GM23338 (cell line): Measurements from ENCODE around the gene TCTA. TPM values are rescaled to one million over a fixed set of nuclear protein-coding genes. Genes with fewer than 3 reads are reported as not detected.

Source experiments
- ATAC-seq: fragments of 200-7000 bp; cut with Tn5 transposase; 3 replicates; pipeline ENCODE4 v1.9.1; 2020
- DNase-seq: peaks from one replicate; pipeline ENCODE4 v3.0.0-alpha.2; 2015; ENCODE audit warnings: low spot score
- H2AFZ ChIP-seq: fragments of 200-600 bp; sonication (generic); 2 replicates; pipeline ENCODE4 v1.8.0; 2016; ENCODE audit warnings: antibody characterized with exemption, mild to moderate bottlenecking, moderate library complexity
- H3F3A ChIP-seq: fragments of 200-600 bp; sonication (generic); replicated peaks from 2 replicates; pipeline ENCODE4 v1.8.0; 2017; ENCODE audit warnings: antibody characterized with exemption, mixed run types, low read depth
- H3K27ac ChIP-seq: fragments of 200-600 bp; sonication (generic); 2 replicates; pipeline ENCODE4 v1.6.1; 2016; ENCODE audit warnings: low read depth
- H3K27me3 ChIP-seq: fragments of 200-600 bp; sonication (generic); 2 replicates; pipeline ENCODE4 v1.8.0; 2016; ENCODE audit warnings: mild to moderate bottlenecking, mixed run types, moderate library complexity; ENCODE audit not compliant: insufficient read depth
- H3K36me3 ChIP-seq: fragments of 200-600 bp; sonication (generic); 2 replicates; pipeline ENCODE4 v1.8.0; 2016; ENCODE audit warnings: mild to moderate bottlenecking; ENCODE audit not compliant: insufficient read depth
- H3K4me1 ChIP-seq: fragments of 200-600 bp; sonication (generic); 2 replicates; pipeline ENCODE4 v1.8.0; 2016; ENCODE audit warnings: mild to moderate bottlenecking, moderate library complexity; ENCODE audit not compliant: insufficient read depth
- H3K4me2 ChIP-seq: fragments of 200-600 bp; sonication (generic); 2 replicates; pipeline ENCODE4 v1.7.1; 2017; ENCODE audit warnings: mixed run types
- H3K4me3 ChIP-seq: fragments of 200-600 bp; sonication (generic); 2 replicates; pipeline ENCODE4 v1.6.1; 2016; ENCODE audit warnings: mixed run types
- H3K79me2 ChIP-seq: fragments of 200-600 bp; sonication (generic); replicated peaks from 2 replicates; pipeline ENCODE4 v1.8.0; 2017; ENCODE audit warnings: mild to moderate bottlenecking; ENCODE audit not compliant: insufficient read depth
- H3K9me2 ChIP-seq: fragments of 200-600 bp; sonication (generic); 2 replicates; pipeline ENCODE4 v1.8.0; 2017; ENCODE audit not compliant: insufficient read depth
- H4K20me1 ChIP-seq: fragments of 200-600 bp; sonication (generic); replicated peaks from 2 replicates; pipeline ENCODE4 v1.8.0; 2017; ENCODE audit warnings: mild to moderate bottlenecking; ENCODE audit not compliant: insufficient read depth
- H3K27ac Mint-ChIP-seq: 2 replicates; pipeline ENCODE4 v1.8.0; 2020; ENCODE audit warnings: inconsistent platforms, mild to moderate bottlenecking, moderate library complexity, mixed read lengths
- H3K27me3 Mint-ChIP-seq: 3 replicates; pipeline ENCODE4 v1.8.0; 2022; ENCODE audit warnings: low read depth, mild to moderate bottlenecking, moderate library complexity, mixed read lengths, inconsistent platforms; ENCODE audit not compliant: insufficient read depth, poor library complexity
- H3K36me3 Mint-ChIP-seq: 3 replicates; pipeline ENCODE4 v1.8.0; 2021; ENCODE audit warnings: low read depth, mild to moderate bottlenecking, inconsistent platforms, moderate library complexity, mixed read lengths
- H3K4me1 Mint-ChIP-seq: 3 replicates; pipeline ENCODE4 v1.8.0; 2020; ENCODE audit warnings: mild to moderate bottlenecking, inconsistent platforms, mixed read lengths
- H3K4me3 Mint-ChIP-seq: 3 replicates; pipeline ENCODE4 v1.8.0; 2021; ENCODE audit warnings: moderate library complexity, mild to moderate bottlenecking, inconsistent platforms, mixed read lengths
- H3K9me3 Mint-ChIP-seq: 3 replicates; pipeline ENCODE4 v1.8.0; 2020; ENCODE audit warnings: moderate library complexity, mild to moderate bottlenecking, inconsistent platforms, mixed read lengths
- CREB1 ChIP-seq: fragments of 250-450 bp; sonication (Bioruptor Pico); IDR thresholded peaks from 2 replicates; pipeline ENCODE4 v1.5.0; 2020; ENCODE audit warnings: low read depth, mild to moderate bottlenecking, moderate library complexity
- CTCF ChIP-seq, 2 experiments: fragments of 200-600 bp in 1 of 2; sonication (generic) in 1 of 2; conservative IDR thresholded peaks; 2 replicates each; pipeline versions ENCODE4 v1.5.1 to v1.6.1; 2016 to 2017; ENCODE audit warnings: antibody characterized with exemption in 2 of 2, low read depth in 2 of 2, mild to moderate bottlenecking in 2 of 2, moderate library complexity in 1 of 2
- EZH2 ChIP-seq: fragments of 200-600 bp; sonication (generic); IDR thresholded peaks from one replicate; pipeline ENCODE4 v1.8.0; 2017; ENCODE audit warnings: antibody characterized with exemption, mild to moderate bottlenecking, low read depth; ENCODE audit not compliant: unreplicated experiment
- EZH2phosphoT487 ChIP-seq: fragments of 200-600 bp; sonication (generic); IDR thresholded peaks from one replicate; pipeline ENCODE4 v1.8.1; 2018; ENCODE audit warnings: antibody characterized with exemption; ENCODE audit not compliant: unreplicated experiment
- JUNB ChIP-seq: IDR thresholded peaks from one replicate; pipeline ENCODE4 v1.6.1; 2016; ENCODE audit warnings: antibody characterized with exemption; ENCODE audit not compliant: unreplicated experiment
- NANOG ChIP-seq: IDR thresholded peaks from 2 replicates; pipeline ENCODE4 v1.6.1; 2016; ENCODE audit warnings: antibody characterized with exemption, borderline replicate concordance
- POLR2AphosphoS5 ChIP-seq: IDR thresholded peaks from 2 replicates; pipeline ENCODE4 v1.6.1; 2016; ENCODE audit warnings: antibody characterized with exemption, low read depth
- STAT1 ChIP-seq: IDR thresholded peaks from one replicate; pipeline ENCODE4 v1.6.1; 2016; ENCODE audit warnings: antibody characterized with exemption; ENCODE audit not compliant: unreplicated experiment
- ZNF114 ChIP-seq: fragments of 250-450 bp; sonication (Bioruptor Pico); IDR thresholded peaks from 2 replicates; pipeline ENCODE4 v1.5.0; 2020; ENCODE audit warnings: mild to moderate bottlenecking, moderate library complexity
- ZNF331 ChIP-seq: fragments of 250-450 bp; sonication (Bioruptor Pico); IDR thresholded peaks from 2 replicates; pipeline ENCODE4 v1.5.0; 2020; ENCODE audit warnings: low read depth, mild to moderate bottlenecking, moderate library complexity
- polyA plus RNA-seq: library from polyadenylated mRNA; unstranded; fragments of >200 nt; fragmentation: Nextera tagmentation; extraction: Ambion mirVana; gene quantifications from 2 replicates; pipeline ENCODE4 v1.2.1, GENCODE V29; 2016
- total RNA-seq: library from RNA; depleted of rRNA; stranded (reverse); fragments of >200 nt; shearing (Covaris generic); gene quantifications from 2 replicates; pipeline ENCODE4 v1.2.3, GENCODE V29; 2014
- TF ChIP-seq, protein P1 (sequence below): IDR thresholded peaks from one replicate; pipeline ENCODE4 v1.6.1; 2018; ENCODE audit warnings: antibody characterized with exemption; ENCODE audit not compliant: unreplicated experiment
- TF ChIP-seq, protein P2 (sequence below): IDR thresholded peaks from 2 replicates; pipeline ENCODE4 v1.6.1; 2016; ENCODE audit warnings: antibody characterized with exemption

Gene TCTA
- total and polyA plus RNA-seq, 2 experiments from 2014 or later = 4.0 to 5.0 TPM

GRCh38 chr3:49421890-49422378 lies 9.7 kb downstream of the TCTA start:
- TF ChIP-seq EZH2phosphoT487 (no peak), CREB1 (no peak), JUNB (no peak), NANOG (no peak), ZNF114 (CRISPR knock-in tag) (no peak), STAT1 (no peak), CTCF (conservative IDR thresholded peaks at IDR 0.05; ENCODE audit: low read depth in 2 of 2) (no peak; a peak in 1 of 4 replicates)
- TF ChIP-seq, protein P1, sequence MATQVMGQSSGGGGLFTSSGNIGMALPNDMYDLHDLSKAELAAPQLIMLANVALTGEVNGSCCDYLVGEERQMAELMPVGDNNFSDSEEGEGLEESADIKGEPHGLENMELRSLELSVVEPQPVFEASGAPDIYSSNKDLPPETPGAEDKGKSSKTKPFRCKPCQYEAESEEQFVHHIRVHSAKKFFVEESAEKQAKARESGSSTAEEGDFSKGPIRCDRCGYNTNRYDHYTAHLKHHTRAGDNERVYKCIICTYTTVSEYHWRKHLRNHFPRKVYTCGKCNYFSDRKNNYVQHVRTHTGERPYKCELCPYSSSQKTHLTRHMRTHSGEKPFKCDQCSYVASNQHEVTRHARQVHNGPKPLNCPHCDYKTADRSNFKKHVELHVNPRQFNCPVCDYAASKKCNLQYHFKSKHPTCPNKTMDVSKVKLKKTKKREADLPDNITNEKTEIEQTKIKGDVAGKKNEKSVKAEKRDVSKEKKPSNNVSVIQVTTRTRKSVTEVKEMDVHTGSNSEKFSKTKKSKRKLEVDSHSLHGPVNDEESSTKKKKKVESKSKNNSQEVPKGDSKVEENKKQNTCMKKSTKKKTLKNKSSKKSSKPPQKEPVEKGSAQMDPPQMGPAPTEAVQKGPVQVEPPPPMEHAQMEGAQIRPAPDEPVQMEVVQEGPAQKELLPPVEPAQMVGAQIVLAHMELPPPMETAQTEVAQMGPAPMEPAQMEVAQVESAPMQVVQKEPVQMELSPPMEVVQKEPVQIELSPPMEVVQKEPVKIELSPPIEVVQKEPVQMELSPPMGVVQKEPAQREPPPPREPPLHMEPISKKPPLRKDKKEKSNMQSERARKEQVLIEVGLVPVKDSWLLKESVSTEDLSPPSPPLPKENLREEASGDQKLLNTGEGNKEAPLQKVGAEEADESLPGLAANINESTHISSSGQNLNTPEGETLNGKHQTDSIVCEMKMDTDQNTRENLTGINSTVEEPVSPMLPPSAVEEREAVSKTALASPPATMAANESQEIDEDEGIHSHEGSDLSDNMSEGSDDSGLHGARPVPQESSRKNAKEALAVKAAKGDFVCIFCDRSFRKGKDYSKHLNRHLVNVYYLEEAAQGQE = no peak
- H3K79me2 ChIP-seq = peaks cover 6% of the 10 kb centered on the region; the same call in 1 of the 2 replicates
- no peaks in the 10 kb centered on the region for H3K36me3 ChIP-seq
- peak overlapping the region; percentile 89; the same call in 1 of the 2 replicates for H3K27ac ChIP-seq
- peaks cover 8% of the 10 kb centered on the region for H3F3A ChIP-seq
- H2AFZ ChIP-seq = peak overlapping the region; percentile 74
- Mint-ChIP-seq H3K36me3 (peaks cover 11% of the 10 kb centered on the region), H3K9me3 (no peaks in the 10 kb centered on the region), H3K27me3 (peaks cover 17% of the 10 kb centered on the region), H3K4me1 (peaks cover 19% of the 10 kb centered on the region), H3K27ac (peak overlapping the region; percentile 97), H3K4me3 (peak overlapping the region; percentile 97)
- H3K4me3 ChIP-seq = peak overlapping the region; percentile 69
- DNase-seq (no peak), ATAC-seq (peak; percentile 40)
- H3K27me3 ChIP-seq = no peaks in the 10 kb centered on the region
- H3K4me1 ChIP-seq = peaks cover 5% of the 10 kb centered on the region; the same call in 1 of the 2 replicates
- H3K4me2 ChIP-seq = peak overlapping the region; percentile 87
- no peaks in the 10 kb centered on the region for H3K9me2 ChIP-seq
- no peaks in the 10 kb centered on the region for H4K20me1 ChIP-seq

DNA sequence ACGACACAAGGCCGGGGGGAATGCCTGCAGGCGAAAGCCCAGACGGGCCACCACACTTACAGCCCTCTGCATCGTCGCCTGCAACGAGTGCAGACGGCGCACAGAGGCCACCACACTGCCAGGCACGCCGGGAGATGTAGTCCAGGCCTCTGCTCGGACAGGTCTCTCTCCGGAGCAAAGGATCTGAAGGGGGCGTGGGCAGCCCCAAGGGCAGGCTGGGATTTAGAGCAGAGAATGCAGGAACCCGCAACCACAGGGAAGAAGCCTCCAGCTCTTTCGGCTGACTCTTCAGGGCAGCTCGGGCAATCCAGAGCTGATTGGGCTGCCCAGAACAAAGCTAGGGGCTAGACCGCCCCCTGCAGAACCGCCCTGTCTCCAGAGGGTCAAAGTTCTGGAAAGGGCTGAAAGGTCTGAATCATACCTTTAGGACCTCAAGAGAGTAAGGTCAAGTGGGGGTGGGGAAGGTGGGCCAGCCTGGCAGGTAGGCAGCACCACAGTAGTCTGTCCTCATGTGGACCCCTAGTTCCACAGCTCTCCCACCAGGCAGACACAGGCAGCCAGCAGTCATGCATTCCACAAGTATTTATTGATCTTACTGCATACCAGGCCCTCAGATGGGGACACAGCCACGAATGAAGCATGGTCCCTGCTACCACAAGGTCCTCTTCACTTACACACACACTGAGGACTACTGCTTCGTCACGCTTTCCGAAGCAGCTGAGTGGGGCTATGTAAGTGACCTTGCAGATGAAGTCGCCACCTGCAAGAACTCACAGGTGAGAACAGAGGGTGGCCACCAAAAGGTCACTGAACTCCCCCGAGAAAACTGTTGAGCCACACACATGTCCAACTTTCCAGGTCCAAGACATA lies 10.4 kb downstream of the TCTA start, which contains the start of gene AMT:
AMT (minus strand) TSS at position 95 of the 870 bp plus-strand sequence; CDS start at position 72, 23 bp downstream.
- Histone ChIP-seq H3K4me3 (peak within 1 kb of the TSS; percentile 69), H3K36me3 (no peaks in the 10 kb centered on the region), H4K20me1 (no peaks in the 10 kb centered on the region), H3K27ac (peak within 1 kb of the TSS; percentile 89), H3K4me2 (peak within 1 kb of the TSS; percentile 87), H2AFZ (peak within 1 kb of the TSS; percentile 74), H3F3A (peaks cover 4% of the 10 kb centered on the region), H3K79me2 (peaks cover 6% of the 10 kb centered on the region; the same call in 1 of the 2 replicates), H3K4me1 (peaks cover 5% of the 10 kb centered on the region; the same call in 1 of the 2 replicates), H3K9me2 (no peaks in the 10 kb centered on the region), H3K27me3 (no peaks in the 10 kb centered on the region)
- Mint-ChIP-seq H3K36me3 (peaks cover 8% of the 10 kb centered on the region), H3K9me3 (no peaks in the 10 kb centered on the region), H3K4me1 (peaks cover 12% of the 10 kb centered on the region), H3K4me3 (peak within 1 kb of the TSS; percentile 97), H3K27me3 (peaks cover 15% of the 10 kb centered on the region), H3K27ac (peak within 1 kb of the TSS; percentile 97)
- DNase-seq (peak; percentile 96), ATAC-seq (peak; percentile 98)
- TF ChIP-seq EZH2phosphoT487 (no peak), CTCF (conservative IDR thresholded peaks at IDR 0.05; ENCODE audit: low read depth in 2 of 2) (peak; percentile 2 to 27; a peak in 2 of 4 replicates), STAT1 (no peak), POLR2AphosphoS5 (peak; percentile 71; the same call in 1 of the 2 replicates), ZNF331 (no peak), EZH2 (no peak), JUNB (no peak), NANOG (no peak)
- TF ChIP-seq, protein P2, sequence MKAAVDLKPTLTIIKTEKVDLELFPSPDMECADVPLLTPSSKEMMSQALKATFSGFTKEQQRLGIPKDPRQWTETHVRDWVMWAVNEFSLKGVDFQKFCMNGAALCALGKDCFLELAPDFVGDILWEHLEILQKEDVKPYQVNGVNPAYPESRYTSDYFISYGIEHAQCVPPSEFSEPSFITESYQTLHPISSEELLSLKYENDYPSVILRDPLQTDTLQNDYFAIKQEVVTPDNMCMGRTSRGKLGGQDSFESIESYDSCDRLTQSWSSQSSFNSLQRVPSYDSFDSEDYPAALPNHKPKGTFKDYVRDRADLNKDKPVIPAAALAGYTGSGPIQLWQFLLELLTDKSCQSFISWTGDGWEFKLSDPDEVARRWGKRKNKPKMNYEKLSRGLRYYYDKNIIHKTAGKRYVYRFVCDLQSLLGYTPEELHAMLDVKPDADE = peak; percentile 94
